Daoy (cell line): Measurements from ENCODE around the gene RELCH. TPM values are rescaled to one million over a fixed set of nuclear protein-coding genes. Genes with fewer than 3 reads are reported as not detected.
"Not testable (repeated sequence)": the region's sequence is repeated elsewhere in the genome, so short reads cannot be mapped to it uniquely, and the experiment has no call there.

Experiments used
- DNase-seq: peaks from one replicate; pipeline ENCODE4 v3.0.0-alpha.2; 2015; ENCODE audit warnings: low read depth
- total RNA-seq: library from RNA; depleted of rRNA; stranded (reverse); fragments of >200 nt; shearing (Covaris generic); gene quantifications from 2 replicates; pipeline ENCODE4 v1.2.3, GENCODE V29; 2014; rRNA removed

RELCH gene
- 14.5 and 27.1 TPM in 2 replicates for total RNA-seq

GRCh38 chr18:62186774-62187542 lies at the start of gene RELCH, which contains the start of gene PIGN:
Gene RELCH (plus strand): TSS chr18:62187255. CDS start chr18:62187506, 251 bp downstream.
Gene PIGN (minus strand): TSS chr18:62187056. CDS start chr18:62161353, 25,703 bp downstream.
- peak; percentile 96 for DNase-seq

GRCh38 chr18:62138461-62139235 lies 48.4 kb upstream of the RELCH start:
- no peak for DNase-seq

GRCh38 chr18:62140259-62140658 lies 46.8 kb upstream of the RELCH start:
- DNase-seq: no peak

GRCh38 chr18:62144338-62144737 lies 42.7 kb upstream of the RELCH start:
- no peak for DNase-seq

GRCh38 chr18:62151068-62151771 lies 35.8 kb upstream of the RELCH start:
- DNase-seq: no peak

- no peak for DNase-seq
Measured at GRCh38 chr18:62152844-62153243, 34.2 kb upstream of the RELCH start.

GRCh38 chr18:62157843-62158242 lies 29.2 kb upstream of the RELCH start:
- DNase-seq: no peak

- no peak for DNase-seq
Measured at GRCh38 chr18:62164310-62164709, 22.7 kb upstream of the RELCH start.

GRCh38 chr18:62164855-62165487 lies 22.1 kb upstream of the RELCH start:
- no peak for DNase-seq

- DNase-seq: no peak
Measured at GRCh38 chr18:62165583-62165982, 21.5 kb upstream of the RELCH start.

GRCh38 chr18:62166524-62166923 lies 20.5 kb upstream of the RELCH start:
- not testable (repeated sequence) for DNase-seq

- DNase-seq: no peak
Measured at GRCh38 chr18:62170857-62171256, 16.2 kb upstream of the RELCH start.

GRCh38 chr18:62172298-62172697 lies 14.8 kb upstream of the RELCH start:
- no peak for DNase-seq

GRCh38 chr18:62175521-62175920 lies 11.5 kb upstream of the RELCH start:
- DNase-seq: no peak

GRCh38 chr18:62177271-62177670 lies 9.8 kb upstream of the RELCH start:
- no peak for DNase-seq

- no peak for DNase-seq
Measured at GRCh38 chr18:62179213-62179612, 7.8 kb upstream of the RELCH start.

- no peak for DNase-seq
Measured at GRCh38 chr18:62182220-62182619, 4.8 kb upstream of the RELCH start.

- peak; percentile 19 for DNase-seq
Measured at GRCh38 chr18:62183578-62184195, 3.4 kb upstream of the RELCH start.

- DNase-seq: no peak
Measured at GRCh38 chr18:62186499-62186773, 619 bp upstream of the RELCH start.

- no peak for DNase-seq
Measured at GRCh38 chr18:62187543-62188510, 772 bp downstream of the RELCH start.
